Thyroid gland (tissue), 4 donors: ENCODE data around the gene LETM1.

Experiments used
- CTCF ChIP-seq, 6 experiments: fragments of 200-600 bp in 3 of 6; fragments of 450-650 bp in 3 of 6; sonication (generic) in 3 of 6; IDR thresholded peaks; one replicate each; pipeline ENCODE4 v1.5.1; 2016 to 2019; ENCODE audit warnings: antibody characterized with exemption in 6 of 6, mild to moderate bottlenecking in 2 of 6, inconsistent platforms in 1 of 6, moderate library complexity in 1 of 6
- POLR2A ChIP-seq, 2 donors: fragments of 450-650 bp; IDR thresholded peaks; one replicate each; pipeline ENCODE4 v1.6.1; 2017; ENCODE audit warnings: antibody characterized with exemption in 2 of 2, mild to moderate bottlenecking in 2 of 2, moderate library complexity in 1 of 2

GRCh38 chr4:1805493-1806222, 50.3 kb downstream of the LETM1 start:
- TF ChIP-seq POLR2A (IDR thresholded peaks at IDR 0.05) = no peak
- no peak for TF ChIP-seq CTCF (IDR thresholded peaks at IDR 0.05)
